Mucosa of rectum (tissue), 2 donors: ENCODE data around the gene MADD.

Source experiments
- H3K27ac ChIP-seq, 2 donors: one replicate each; pipeline ENCODE4 v1.7.0; 2013; ENCODE audit warnings: inconsistent platforms in 2 of 2, low read depth in 2 of 2, low read length in 2 of 2
- H3K27me3 ChIP-seq, 2 donors: one replicate each; pipeline ENCODE4 v1.7.0; 2013; ENCODE audit warnings: low read length in 2 of 2; ENCODE audit not compliant: control insufficient read depth in 2 of 2, insufficient read depth in 2 of 2
- H3K36me3 ChIP-seq, 2 donors: one replicate each; pipeline ENCODE4 v1.7.0; 2013; ENCODE audit warnings: low read length in 2 of 2; ENCODE audit not compliant: control insufficient read depth in 2 of 2, insufficient read depth in 2 of 2
- H3K4me1 ChIP-seq, 2 donors: one replicate each; pipeline ENCODE4 v1.7.0; 2013; ENCODE audit warnings: low read length in 2 of 2, mild to moderate bottlenecking in 1 of 2; ENCODE audit not compliant: control insufficient read depth in 2 of 2, insufficient read depth in 2 of 2
- H3K4me3 ChIP-seq, 2 donors: one replicate each; pipeline ENCODE4 v1.7.0; 2013; ENCODE audit warnings: low read length in 2 of 2
- H3K9ac ChIP-seq, 2 donors: one replicate each; pipeline ENCODE4 v1.7.0; 2013; ENCODE audit warnings: low read length in 2 of 2, low read depth in 1 of 2, mild to moderate bottlenecking in 1 of 2
- H3K9me3 ChIP-seq, 2 donors: one replicate each; pipeline ENCODE4 v1.7.0; 2013; ENCODE audit warnings: low read length in 2 of 2; ENCODE audit not compliant: control insufficient read depth in 2 of 2
- donor health status: healthy.
- donor health status: Normal muscosa, but diverticular disease.

MADD gene

DNA sequence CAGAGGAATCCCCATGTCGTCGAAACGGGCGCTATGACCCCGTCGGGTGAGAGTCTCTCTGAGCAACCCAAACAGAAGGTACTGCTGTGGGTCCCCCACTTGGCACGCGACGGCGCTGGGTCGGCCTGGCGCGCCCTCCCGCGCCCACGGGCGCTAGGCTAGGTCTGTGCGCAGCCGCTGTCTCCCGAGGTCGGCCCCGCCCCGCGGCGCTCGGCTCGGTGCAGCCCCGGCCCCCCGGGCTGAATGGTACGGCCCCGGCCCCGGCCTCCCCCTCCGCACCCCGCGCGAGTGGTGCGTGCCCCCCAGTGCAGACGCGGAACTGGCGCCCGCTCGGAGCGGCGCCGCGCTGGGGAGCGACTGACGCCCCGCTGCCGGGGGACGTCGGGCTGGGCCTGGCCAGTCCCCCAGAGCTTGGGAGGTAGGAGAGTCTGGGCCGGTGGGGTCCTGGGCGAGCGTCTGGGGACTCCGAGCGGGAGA is at the start of gene MADD:
Gene MADD, plus strand, starts transcription at position 305 of the 477 bp plus-strand sequence.
- H3K9me3 ChIP-seq = no peaks in the 10 kb centered on the region
- peak within 1 kb of the TSS; percentile 80 to 92 for H3K4me3 ChIP-seq
- peaks cover 31 to 34% of the 10 kb centered on the region in 2 donors for H3K4me1 ChIP-seq

DNA sequence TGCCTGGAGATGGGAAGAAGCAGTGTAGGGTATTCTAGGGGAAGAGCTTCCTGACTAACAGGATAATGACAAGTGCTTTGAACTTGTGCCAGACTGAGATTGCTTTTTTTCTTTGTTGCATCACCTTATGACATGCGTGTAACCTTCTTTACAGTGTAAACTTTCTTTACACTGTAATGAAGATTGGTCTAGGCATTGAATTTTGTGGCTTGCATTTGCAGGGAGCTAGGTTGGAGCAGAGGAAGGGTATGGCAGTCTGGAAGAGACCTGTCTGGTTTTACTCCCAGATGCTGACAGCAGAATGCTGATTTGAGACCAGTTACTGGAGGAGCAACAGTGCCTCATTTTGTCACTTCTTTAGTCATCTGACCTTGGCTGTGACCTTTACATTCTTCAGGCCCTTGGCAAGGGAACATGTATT is 49.5 kb upstream of the MADD start:
- peaks cover 15 to 16% of the 10 kb centered on the region in 2 donors for H3K4me1 ChIP-seq
- no peak overlapping the region for H3K4me3 ChIP-seq
- no peaks in the 10 kb centered on the region for H3K27me3 ChIP-seq
- no peak overlapping the region for H3K9ac ChIP-seq
- H3K27ac ChIP-seq = no peak overlapping the region
- H3K36me3 ChIP-seq = peaks cover 5 to 11% of the 10 kb centered on the region in 2 donors
- no peaks in the 10 kb centered on the region for H3K9me3 ChIP-seq

More for the DNA sequence above, at the start of gene MADD:
- Histone ChIP-seq H3K27ac (peak within 1 kb of the TSS; percentile 94 to 97), H3K36me3 (peaks cover 8 to 13% of the 10 kb centered on the region in 2 donors), H3K9ac (peak within 1 kb of the TSS; percentile 83), H3K27me3 (no peaks in the 10 kb centered on the region)

DNA sequence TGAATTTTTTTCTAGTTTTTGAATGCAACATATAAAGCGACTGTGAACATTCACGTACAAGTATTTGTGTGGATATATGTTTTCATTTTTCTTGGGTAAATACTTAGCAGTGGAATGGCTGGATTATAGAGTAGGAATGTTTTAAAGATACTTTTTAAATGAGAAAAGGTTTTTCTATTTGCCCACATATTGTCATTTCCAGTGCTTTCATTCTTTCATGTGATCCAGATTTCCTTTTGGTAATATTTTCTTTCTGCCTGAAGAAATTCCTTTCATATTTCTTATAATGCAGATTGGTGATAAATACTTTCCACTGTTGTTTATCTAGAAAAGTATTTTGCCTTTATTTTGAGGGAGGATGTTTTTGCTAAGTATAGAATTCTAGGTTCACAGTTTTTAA is 47.2 kb upstream of the MADD start:
- Histone ChIP-seq H3K4me1 (no peaks in the 10 kb centered on the region), H3K9me3 (no peaks in the 10 kb centered on the region), H3K27me3 (no peaks in the 10 kb centered on the region), H3K36me3 (peaks cover 5 to 19% of the 10 kb centered on the region in 2 donors), H3K27ac (no peak overlapping the region), H3K9ac (no peak overlapping the region), H3K4me3 (no peak overlapping the region)

DNA sequence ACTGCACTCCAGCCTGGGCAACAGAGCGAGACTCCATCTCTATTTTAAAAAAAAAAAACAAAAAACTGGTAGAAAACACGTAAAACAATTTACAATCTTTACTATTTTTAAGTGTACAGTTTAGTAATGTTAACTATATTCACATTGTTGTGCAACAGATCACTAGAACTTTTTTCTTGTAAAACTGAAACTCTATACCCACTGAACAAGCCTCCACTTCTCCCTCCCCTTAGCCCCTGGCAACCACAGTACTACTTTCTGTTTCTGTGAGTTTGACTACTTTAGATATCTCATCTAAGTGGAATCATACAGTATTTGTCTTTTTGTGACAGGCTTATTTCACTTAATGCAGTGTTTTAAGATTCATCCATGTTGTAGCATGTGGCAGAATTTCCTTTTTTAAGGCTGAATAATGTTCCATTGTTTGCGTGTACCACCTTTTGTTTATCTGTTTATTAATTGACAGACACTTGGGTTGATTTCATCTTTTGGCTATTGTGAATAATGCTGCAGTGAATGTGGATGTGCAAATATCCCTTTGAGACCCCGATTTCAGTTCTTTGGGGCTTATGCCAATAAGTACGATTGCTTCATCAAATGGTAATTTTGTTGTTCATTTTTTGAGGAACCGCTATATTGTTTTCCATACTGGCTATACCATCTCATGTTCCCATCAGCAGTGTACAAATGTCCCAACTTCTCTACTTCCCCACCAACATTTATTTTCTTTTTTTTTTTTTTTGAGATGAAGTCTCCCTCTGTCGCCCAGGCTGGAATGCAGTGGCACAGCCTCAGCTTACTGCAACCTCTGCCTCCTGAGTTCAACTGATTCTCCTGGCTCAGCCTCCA is 44.2 kb upstream of the MADD start:
- H3K4me3 ChIP-seq = peak overlapping the region in 1 of 2 donors; percentile 3
- no peaks in the 10 kb centered on the region for H3K4me1 ChIP-seq
- no peak overlapping the region for H3K9ac ChIP-seq
- no peak overlapping the region for H3K27ac ChIP-seq
- no peaks in the 10 kb centered on the region for H3K9me3 ChIP-seq
- H3K27me3 ChIP-seq = no peaks in the 10 kb centered on the region
- peaks cover 0 to 10% of the 10 kb centered on the region in 2 donors for H3K36me3 ChIP-seq

DNA sequence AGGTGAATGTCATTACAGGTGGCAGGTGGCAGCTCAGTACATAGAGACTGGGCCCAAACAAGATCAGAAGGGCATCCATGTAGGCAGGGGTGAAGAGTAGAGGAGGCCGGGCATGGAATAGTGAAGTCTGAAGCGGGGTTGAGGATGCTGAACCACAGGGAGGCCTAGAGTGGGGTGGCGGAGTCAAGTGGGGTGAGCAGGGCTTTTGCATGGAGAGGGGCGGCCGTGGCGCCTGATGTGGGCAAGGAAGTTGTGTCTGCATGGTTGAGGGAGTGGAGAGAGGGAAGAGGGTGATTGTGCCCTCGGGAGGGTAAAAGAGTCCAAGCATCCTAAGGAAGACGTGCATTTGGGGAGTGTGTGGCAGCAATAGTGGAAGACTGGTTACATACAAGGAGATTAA is 40.8 kb upstream of the MADD start:
- H3K36me3 ChIP-seq = peaks cover 0 to 10% of the 10 kb centered on the region in 2 donors
- H3K4me1 ChIP-seq = no peaks in the 10 kb centered on the region
- H3K9me3 ChIP-seq = no peaks in the 10 kb centered on the region
- no peak overlapping the region for H3K9ac ChIP-seq
- H3K4me3 ChIP-seq = no peak overlapping the region
- H3K27ac ChIP-seq = no peak overlapping the region
- no peaks in the 10 kb centered on the region for H3K27me3 ChIP-seq

DNA sequence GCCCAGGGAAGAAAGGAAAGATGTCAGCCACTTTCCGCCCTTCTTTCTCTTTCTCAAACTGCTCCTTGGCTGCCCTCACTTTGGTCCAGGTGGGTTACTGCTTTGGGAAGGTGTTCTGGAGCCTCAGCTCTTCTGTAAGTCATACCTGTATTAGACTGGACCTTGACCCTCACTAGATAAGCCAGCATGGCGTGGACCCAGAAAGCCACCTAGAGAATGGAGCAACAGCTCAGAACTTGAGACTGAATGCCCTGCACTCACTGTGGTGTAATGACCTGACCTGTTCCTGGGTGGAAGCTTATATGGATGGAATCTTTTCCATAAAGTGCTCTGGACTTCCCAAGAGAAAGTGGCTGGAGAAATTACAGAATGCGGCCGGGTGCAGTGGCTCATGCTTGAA is 36.9 kb upstream of the MADD start:
- Histone ChIP-seq H3K9ac (no peak overlapping the region), H3K4me1 (peaks cover 0 to 4% of the 10 kb centered on the region in 2 donors), H3K4me3 (no peak overlapping the region), H3K27me3 (no peaks in the 10 kb centered on the region), H3K9me3 (no peaks in the 10 kb centered on the region), H3K27ac (no peak overlapping the region), H3K36me3 (peaks cover 2 to 3% of the 10 kb centered on the region in 2 donors)

DNA sequence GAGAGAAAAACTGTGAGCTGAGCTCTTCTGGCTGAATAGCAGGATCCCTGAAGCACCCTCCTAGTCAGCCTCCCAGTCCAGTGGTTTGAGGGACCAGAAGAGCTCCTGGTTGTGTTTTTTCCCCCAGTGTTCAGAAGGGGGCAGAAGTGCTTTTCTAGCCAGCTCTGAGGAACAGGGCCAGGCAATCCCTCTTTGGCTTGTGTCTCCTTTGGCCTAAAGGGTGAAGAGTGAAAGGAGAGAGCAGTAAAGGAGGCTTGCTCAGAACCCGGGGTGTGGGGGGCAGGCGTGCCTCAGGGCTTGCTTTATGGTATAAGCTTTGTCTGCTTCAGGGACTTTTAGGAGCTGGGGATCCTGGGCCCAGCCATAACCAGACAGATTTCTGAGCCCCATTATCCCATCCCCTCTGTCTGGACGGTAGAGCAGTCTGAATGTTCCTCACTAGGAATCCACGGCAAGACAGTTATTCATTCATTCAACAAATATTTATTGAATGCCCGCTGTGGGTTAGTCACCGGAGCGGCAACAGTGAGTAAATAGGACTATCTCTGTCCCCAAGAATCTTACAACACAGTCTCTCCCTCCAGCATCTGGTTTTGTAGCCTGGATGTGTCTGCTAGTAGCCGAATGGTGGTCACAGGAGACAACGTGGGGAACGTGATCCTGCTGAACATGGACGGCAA is 35.8 kb upstream of the MADD start:
- H3K27ac ChIP-seq = no peak overlapping the region
- no peaks in the 10 kb centered on the region for H3K9me3 ChIP-seq
- H3K4me3 ChIP-seq = peak overlapping the region; percentile 47 to 60
- H3K9ac ChIP-seq = no peak overlapping the region
- peaks cover 0 to 4% of the 10 kb centered on the region in 2 donors for H3K4me1 ChIP-seq
- peaks cover 8 to 10% of the 10 kb centered on the region in 2 donors for H3K36me3 ChIP-seq
- H3K27me3 ChIP-seq = no peaks in the 10 kb centered on the region

DNA sequence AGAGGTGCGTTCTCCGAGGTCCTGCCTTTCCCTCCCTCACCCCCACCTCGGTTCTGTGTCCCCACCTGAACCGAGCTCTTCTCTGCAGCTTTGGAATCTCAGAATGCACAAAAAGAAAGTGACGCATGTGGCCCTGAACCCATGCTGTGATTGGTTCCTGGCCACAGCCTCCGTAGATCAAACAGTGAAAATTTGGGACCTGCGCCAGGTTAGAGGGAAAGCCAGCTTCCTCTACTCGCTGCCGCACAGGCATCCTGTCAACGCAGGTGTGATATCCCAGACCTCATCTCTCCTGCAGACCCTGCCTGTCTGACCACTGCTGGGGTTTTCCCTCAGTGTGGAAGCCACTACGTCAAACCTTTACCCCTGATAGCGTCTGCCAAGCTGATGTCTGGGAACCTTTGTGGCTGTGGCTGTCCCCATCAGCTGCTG is 35.2 kb upstream of the MADD start:
- Histone ChIP-seq H3K27me3 (no peaks in the 10 kb centered on the region), H3K9me3 (no peaks in the 10 kb centered on the region), H3K36me3 (peaks cover 14 to 15% of the 10 kb centered on the region in 2 donors), H3K4me1 (peaks cover 0 to 4% of the 10 kb centered on the region in 2 donors), H3K27ac (no peak overlapping the region), H3K4me3 (peak overlapping the region; percentile 47 to 60), H3K9ac (no peak overlapping the region)

DNA sequence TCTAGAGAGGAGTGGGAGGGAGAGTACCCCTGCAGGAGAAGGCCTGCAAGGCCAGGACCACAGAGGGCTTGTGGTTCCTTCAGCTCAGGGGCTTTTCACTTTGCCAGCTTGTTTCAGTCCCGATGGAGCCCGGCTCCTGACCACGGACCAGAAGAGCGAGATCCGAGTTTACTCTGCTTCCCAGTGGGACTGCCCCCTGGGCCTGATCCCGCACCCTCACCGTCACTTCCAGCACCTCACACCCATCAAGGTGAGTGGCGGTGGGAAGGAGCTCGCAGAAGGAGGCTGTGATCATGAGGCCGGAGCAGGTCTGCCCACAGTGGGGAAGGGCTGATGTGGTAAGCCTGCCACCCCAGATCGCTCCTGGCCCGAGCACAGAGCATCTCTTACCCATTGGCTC is 34.8 kb upstream of the MADD start:
- H3K27ac ChIP-seq = no peak overlapping the region
- H3K9me3 ChIP-seq = no peaks in the 10 kb centered on the region
- peaks cover 19 to 20% of the 10 kb centered on the region in 2 donors for H3K36me3 ChIP-seq
- H3K9ac ChIP-seq = no peak overlapping the region
- H3K4me1 ChIP-seq = peaks cover 0 to 4% of the 10 kb centered on the region in 2 donors
- H3K27me3 ChIP-seq = no peaks in the 10 kb centered on the region
- H3K4me3 ChIP-seq = no peak overlapping the region

DNA sequence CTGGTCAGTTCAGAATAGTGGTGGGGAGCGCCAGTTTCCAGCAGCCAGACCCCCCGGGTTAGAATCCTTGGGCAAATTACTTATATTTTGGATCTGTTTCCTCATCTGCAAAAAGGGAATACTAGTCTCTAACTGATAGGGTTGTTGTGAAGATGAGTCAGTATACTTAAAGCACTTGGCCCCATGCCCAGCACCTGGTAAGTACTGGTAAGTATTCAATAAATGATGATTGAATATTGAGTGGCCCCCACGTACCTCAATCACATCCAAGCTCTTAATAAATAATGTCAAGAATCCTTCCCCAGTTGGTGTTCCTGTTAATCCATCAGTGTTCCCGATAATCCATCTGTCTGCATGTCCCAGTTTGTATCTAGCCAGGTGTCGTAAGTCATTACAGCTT is 33.5 kb upstream of the MADD start:
- H3K36me3 ChIP-seq = peaks cover 26% of the 10 kb centered on the region in 2 donors
- peaks cover 0 to 4% of the 10 kb centered on the region in 2 donors for H3K4me1 ChIP-seq
- H3K27ac ChIP-seq = no peak overlapping the region
- no peak overlapping the region for H3K9ac ChIP-seq
- H3K4me3 ChIP-seq = no peak overlapping the region
- H3K9me3 ChIP-seq = no peaks in the 10 kb centered on the region
- H3K27me3 ChIP-seq = no peaks in the 10 kb centered on the region
